ENCODE results near the gene TMEM183A. TPM values are rescaled to one million over a fixed set of nuclear protein-coding genes. Genes with fewer than 3 reads are reported as not detected.

Gene TMEM183A
- 38.9 TPM for polyA plus RNA-seq (2012; ENCODE audit: missing spikeins)

DNA sequence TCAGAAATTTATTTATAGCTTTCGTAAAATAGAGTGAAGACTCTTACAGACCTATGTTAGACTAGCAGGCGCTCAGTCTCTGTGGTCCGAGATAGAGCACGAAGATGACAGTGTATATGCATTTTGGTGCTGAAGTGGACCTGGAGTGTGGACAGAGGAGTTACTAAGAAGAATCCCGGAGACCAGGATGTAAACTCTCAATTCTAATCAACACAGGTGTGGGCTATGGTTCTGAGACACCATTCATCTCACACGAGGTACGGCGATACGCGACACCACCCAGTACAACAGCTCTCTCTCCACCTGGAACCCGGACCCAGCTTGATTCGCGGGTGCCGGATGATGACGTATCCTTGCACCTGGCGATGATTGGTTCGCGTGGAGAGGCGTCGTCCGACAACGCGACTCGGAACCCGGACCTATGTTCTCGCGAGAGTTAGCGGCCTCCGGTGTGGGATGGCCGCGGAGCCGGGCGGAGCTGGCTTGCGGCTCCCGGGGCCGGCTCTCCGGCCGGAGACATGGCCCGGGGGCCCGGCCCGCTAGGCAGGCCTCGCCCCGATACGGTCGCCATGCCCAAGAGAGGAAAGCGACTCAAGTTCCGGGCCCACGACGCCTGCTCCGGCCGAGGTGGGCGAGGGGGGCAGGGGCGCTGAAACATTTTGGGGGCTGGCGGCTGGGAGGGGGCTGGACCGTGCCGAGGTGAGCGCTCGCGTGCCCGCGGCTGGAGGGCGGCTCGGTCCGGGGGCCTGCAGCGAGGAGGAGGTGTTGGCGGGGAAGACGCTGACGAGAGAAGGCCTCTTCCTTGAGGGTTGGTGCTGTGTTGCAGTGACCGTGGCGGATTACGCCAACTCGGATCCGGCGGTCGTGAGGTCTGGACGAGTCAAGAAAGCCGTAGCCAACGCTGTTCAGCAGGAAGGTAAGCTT lies at the start of gene TMEM183A:
TMEM183A (plus strand) TSS at position 427 of the 924 bp plus-strand sequence; CDS start at position 519, 92 bp downstream.
- TF ChIP-seq POLR2A (IDR thresholded peaks at IDR 0.05; ENCODE audit: low read depth, low read length) (peak; percentile 96), TAF1 (IDR thresholded peaks at IDR 0.05; ENCODE audit: borderline replicate concordance, low read depth, low read length) (peak; percentile 86; the same call in 1 of the 2 replicates), POLR2AphosphoS5 (IDR thresholded peaks at IDR 0.05; ENCODE audit: low read depth, low read length) (peak; percentile 98)
- DNase-seq (ENCODE audit: insufficient read length), result peak; percentile 74
- FAIRE-seq, result peak; percentile 100

- TF ChIP-seq POLR2AphosphoS5 (IDR thresholded peaks at IDR 0.05; ENCODE audit: low read depth, low read length), result peak; percentile 85
- TF ChIP-seq POLR2A (IDR thresholded peaks at IDR 0.05; ENCODE audit: low read depth, low read length), result peak; percentile 87
- TF ChIP-seq TAF1 (IDR thresholded peaks at IDR 0.05; ENCODE audit: borderline replicate concordance, low read depth, low read length), result no peak
- peak; percentile 88 for FAIRE-seq
- peak; percentile 99 for DNase-seq (ENCODE audit: insufficient read length)
Observed at GRCh38 chr1:202957733-202958543, 49.2 kb upstream of the TMEM183A start, which contains the start of gene ADIPOR1. Gene ADIPOR1 (minus strand): TSS chr1:202958312. CDS start chr1:202951070, 7,242 bp downstream.

DNA sequence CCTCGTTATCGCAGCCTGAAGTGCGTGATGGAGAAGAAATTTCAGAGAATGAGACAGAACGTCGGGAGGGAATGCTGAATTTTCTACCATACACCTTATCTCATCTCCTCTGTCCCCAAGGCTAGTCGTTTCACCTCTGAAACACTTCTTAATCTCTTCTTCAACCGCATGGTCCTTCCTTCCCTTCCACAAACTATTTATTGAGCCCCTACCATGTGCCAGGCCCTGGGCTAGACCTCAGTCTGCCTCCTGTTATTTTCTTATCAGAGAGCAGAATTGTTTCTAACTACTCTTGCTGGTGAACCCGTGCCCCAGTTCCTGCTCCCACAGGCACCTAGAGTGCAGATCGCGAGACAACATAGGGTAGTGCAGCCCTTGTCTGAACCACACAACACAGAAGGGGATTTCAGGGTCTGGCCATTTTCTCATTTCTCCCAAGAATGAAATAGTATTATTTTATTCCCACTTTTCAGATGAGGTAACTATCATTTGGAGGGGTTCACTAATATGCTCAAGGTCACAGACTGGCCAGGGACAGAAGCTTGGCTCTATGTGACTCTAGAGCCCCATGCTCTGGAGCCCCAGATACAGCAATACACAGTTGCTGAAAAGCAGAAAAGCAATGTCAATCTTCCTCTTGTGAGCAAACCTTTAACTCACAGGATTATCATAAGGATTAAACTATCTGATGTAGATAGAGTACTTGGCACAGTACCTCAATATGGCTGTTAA lies 48.5 kb upstream of the TMEM183A start:
- FAIRE-seq (no peak), DNase-seq (ENCODE audit: insufficient read length) (no peak)
- no peak for TF ChIP-seq POLR2AphosphoS5 (IDR thresholded peaks at IDR 0.05; ENCODE audit: low read depth, low read length)
- TF ChIP-seq TAF1 (IDR thresholded peaks at IDR 0.05; ENCODE audit: borderline replicate concordance, low read depth, low read length), result no peak
- TF ChIP-seq POLR2A (IDR thresholded peaks at IDR 0.05; ENCODE audit: low read depth, low read length), result no peak

- no peak for TF ChIP-seq TAF1 (IDR thresholded peaks at IDR 0.05; ENCODE audit: borderline replicate concordance, low read depth, low read length)
- TF ChIP-seq POLR2AphosphoS5 (IDR thresholded peaks at IDR 0.05; ENCODE audit: low read depth, low read length), result no peak
- no peak for TF ChIP-seq POLR2A (IDR thresholded peaks at IDR 0.05; ENCODE audit: low read depth, low read length)
- no peak for DNase-seq (ENCODE audit: insufficient read length)
- FAIRE-seq, result no peak
Observed at GRCh38 chr1:202959276-202959620, 47.9 kb upstream of the TMEM183A start.

GRCh38 chr1:202961220-202961880 lies 45.8 kb upstream of the TMEM183A start:
- FAIRE-seq, result no peak
- no peak for TF ChIP-seq POLR2AphosphoS5 (IDR thresholded peaks at IDR 0.05; ENCODE audit: low read depth, low read length)
- no peak for TF ChIP-seq TAF1 (IDR thresholded peaks at IDR 0.05; ENCODE audit: borderline replicate concordance, low read depth, low read length)
- no peak for TF ChIP-seq POLR2A (IDR thresholded peaks at IDR 0.05; ENCODE audit: low read depth, low read length)

DNA sequence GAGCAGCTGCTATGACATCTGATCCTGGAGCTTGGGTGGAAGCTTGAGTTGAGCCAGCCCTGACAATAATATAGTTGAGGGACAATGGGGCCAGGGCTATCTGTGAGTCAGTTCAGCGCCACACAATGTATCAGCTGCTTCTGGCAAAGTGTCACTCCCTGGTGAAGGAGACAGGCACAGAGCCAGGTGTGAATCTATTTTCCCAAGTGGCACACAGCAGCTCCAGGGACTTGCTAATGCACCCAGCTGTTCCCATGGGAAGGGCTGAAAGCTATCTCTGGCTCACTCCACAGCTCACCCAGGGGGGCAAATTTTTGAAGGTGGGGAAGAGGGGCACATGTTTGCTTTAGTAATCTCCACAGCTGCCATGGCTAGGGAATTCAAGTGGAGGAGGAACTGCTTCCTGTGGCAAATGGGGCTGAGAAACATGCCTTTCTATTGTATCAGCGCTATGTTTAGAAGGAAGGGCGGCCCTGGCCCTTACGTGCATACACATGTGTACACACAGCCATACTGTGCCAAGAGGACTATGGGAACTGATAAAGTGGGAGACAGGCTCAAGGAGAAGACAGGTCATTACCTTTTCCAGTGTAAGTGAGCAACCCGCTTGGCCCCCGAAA lies 42.3 kb upstream of the TMEM183A start:
- no peak for TF ChIP-seq TAF1 (IDR thresholded peaks at IDR 0.05; ENCODE audit: borderline replicate concordance, low read depth, low read length)
- TF ChIP-seq POLR2A (IDR thresholded peaks at IDR 0.05; ENCODE audit: low read depth, low read length), result no peak
- TF ChIP-seq POLR2AphosphoS5 (IDR thresholded peaks at IDR 0.05; ENCODE audit: low read depth, low read length), result no peak
- no peak for FAIRE-seq
- DNase-seq (ENCODE audit: insufficient read length), result no peak

More at GRCh38 chr1:202961220-202961880, 45.8 kb upstream of the TMEM183A start:
- DNase-seq (ENCODE audit: insufficient read length), result no peak

- no peak for DNase-seq (ENCODE audit: insufficient read length)
- no peak for FAIRE-seq
- TF ChIP-seq POLR2A (IDR thresholded peaks at IDR 0.05; ENCODE audit: low read depth, low read length) (no peak), TAF1 (IDR thresholded peaks at IDR 0.05; ENCODE audit: borderline replicate concordance, low read depth, low read length) (no peak), POLR2AphosphoS5 (IDR thresholded peaks at IDR 0.05; ENCODE audit: low read depth, low read length) (no peak)
Observed at GRCh38 chr1:202965422-202965821, 41.8 kb upstream of the TMEM183A start.

GRCh38 chr1:202966006-202966898 lies 40.9 kb upstream of the TMEM183A start:
- FAIRE-seq (no peak), DNase-seq (ENCODE audit: insufficient read length) (no peak)
- TF ChIP-seq TAF1 (IDR thresholded peaks at IDR 0.05; ENCODE audit: borderline replicate concordance, low read depth, low read length), result no peak
- TF ChIP-seq POLR2AphosphoS5 (IDR thresholded peaks at IDR 0.05; ENCODE audit: low read depth, low read length), result no peak
- no peak for TF ChIP-seq POLR2A (IDR thresholded peaks at IDR 0.05; ENCODE audit: low read depth, low read length)

GRCh38 chr1:202967684-202968281 lies 39.4 kb upstream of the TMEM183A start:
- TF ChIP-seq POLR2AphosphoS5 (IDR thresholded peaks at IDR 0.05; ENCODE audit: low read depth, low read length) (no peak), POLR2A (IDR thresholded peaks at IDR 0.05; ENCODE audit: low read depth, low read length) (no peak), TAF1 (IDR thresholded peaks at IDR 0.05; ENCODE audit: borderline replicate concordance, low read depth, low read length) (no peak)
- peak; percentile 23 for DNase-seq (ENCODE audit: insufficient read length)
- no peak for FAIRE-seq
